Caki2 (cell line): ENCODE results near the gene TMEM201. TPM values are rescaled to one million over a fixed set of nuclear protein-coding genes. Genes with fewer than 3 reads are reported as not detected.

ENCODE experiments used
- DNase-seq: peaks from one replicate; pipeline ENCODE4 v3.0.0-alpha.2; 2015; ENCODE audit warnings: low read depth
- in situ Hi-C: cut with HindIII; loops from 2 replicates; pipeline ENCODE4 v1.10.0; 2016; ENCODE audit warnings: low sequenced_read_pairs, low pct_unique_long_range_greater_than_20kb, mixed read lengths
- total RNA-seq: library from RNA; depleted of rRNA; stranded (reverse); fragments of >200 nt; shearing (Covaris generic); gene quantifications from 2 replicates; pipeline ENCODE4 v1.2.3, GENCODE V29; 2014; ENCODE audit warnings: low replicate concordance

Gene TMEM201
- total RNA-seq, 1 experiment from 2014 or later, result 9.4 TPM

DNA sequence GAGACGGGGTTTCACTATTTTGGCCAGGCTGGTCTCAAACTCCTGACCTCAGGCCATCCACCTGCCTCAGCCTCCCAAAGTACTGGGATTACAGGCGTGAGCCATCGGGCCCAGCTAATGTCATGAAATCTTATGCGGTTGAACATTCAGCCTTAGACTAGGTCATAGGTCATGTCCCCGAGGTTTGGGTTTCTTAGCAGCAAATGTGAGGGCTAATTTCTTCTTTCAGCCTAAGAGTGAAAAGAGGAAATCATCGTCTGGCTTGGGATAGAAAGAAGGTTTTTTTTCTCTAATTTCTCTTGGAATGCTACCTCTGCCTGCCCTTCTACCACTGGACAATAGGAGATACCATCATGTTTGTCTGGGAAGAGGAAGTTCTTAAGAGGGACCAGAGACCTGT is 44.8 kb downstream of the TMEM201 start:
- in situ Hi-C loops, result no loop called here

GRCh38 chr1:9634582-9634981 is 45.9 kb downstream of the TMEM201 start:
- in situ Hi-C loops, result no loop called here

More for the DNA sequence above, 44.8 kb downstream of the TMEM201 start:
- no peak for DNase-seq

DNA sequence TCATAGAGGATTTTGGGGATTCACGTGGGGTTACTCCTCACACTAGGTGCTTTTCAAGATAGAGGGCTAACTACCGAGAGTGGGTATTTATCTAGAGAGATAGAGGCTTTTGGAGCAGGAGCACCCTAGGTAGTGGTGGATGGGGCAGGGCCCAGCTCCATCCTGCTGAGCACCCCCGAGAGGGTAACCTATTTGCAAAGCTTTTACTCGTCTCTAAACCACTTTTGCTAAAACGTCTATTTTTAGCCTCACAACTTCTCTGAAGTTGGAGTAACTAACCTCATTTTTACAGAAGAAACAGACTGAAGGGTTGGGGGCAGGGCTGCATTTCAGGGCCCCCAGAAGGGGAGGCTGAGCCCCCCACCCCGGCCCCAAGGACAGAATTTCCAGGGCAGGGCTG is 50.5 kb downstream of the TMEM201 start:
- DNase-seq, result no peak
- in situ Hi-C loops, result no loop called here

More at GRCh38 chr1:9634582-9634981, 45.9 kb downstream of the TMEM201 start:
- no peak for DNase-seq

GRCh38 chr1:9643351-9644256 is 54.9 kb downstream of the TMEM201 start:
- in situ Hi-C loops, result no loop called here

GRCh38 chr1:9646037-9646436 is 57.3 kb downstream of the TMEM201 start:
- no peak for DNase-seq
- in situ Hi-C loops, result no loop called here

More at GRCh38 chr1:9643351-9644256, 54.9 kb downstream of the TMEM201 start:
- DNase-seq, result no peak

- in situ Hi-C loops, result no loop called here
- DNase-seq, result no peak
Observed at GRCh38 chr1:9648171-9648570, 59.5 kb downstream of the TMEM201 start.

- in situ Hi-C loops, result no loop called here
- no peak for DNase-seq
Observed at GRCh38 chr1:9649769-9650168, 61.1 kb downstream of the TMEM201 start.

GRCh38 chr1:9651220-9651564 is 62.5 kb downstream of the TMEM201 start:
- no peak for DNase-seq
- in situ Hi-C loops, result no loop called here

DNA sequence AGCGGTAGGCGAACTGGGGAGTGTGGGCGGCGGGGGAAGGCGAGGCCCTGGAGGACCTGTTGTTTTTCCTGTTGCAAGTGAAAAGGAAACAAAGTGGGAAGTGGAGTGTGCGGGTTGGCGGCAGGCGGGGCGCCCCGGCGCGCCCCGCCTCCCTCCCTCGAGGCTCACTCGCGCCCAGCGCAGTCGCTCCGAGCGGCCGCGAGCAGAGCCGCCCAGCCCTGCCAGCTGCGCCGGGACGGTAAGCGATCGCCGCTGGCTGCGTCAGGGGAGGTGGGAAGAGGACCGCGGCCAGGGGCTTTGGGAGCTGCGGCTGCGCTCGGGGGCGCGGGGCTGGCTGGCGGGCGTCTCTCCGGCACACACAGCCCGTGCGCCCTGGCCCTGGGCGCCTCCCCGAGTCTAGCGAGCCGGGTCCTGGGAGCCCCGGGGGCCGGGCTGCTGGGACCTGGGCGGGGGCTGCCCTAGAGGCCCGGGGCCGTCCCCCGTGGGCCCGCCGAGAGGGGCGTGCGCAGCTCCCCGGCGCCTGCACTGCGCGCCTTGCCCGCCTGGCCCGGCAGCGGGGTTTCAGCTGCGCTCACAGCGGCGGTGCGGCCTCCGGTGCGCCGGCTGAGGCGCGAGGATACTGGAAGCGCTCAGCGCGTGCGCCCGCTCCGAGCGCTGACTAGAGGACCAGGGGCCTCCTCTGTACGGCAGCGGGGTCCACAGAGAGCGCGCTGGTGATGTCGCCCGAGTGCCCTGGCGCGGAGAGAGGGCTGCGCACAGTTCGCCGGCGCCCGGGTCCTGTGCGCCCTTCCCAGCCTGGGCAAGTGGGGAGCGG is 63.1 kb downstream of the TMEM201 start, which contains the start of gene PIK3CD:
Gene PIK3CD (plus strand): TSS at position 167 of the 814 bp plus-strand sequence. CDS start 58,725 bp downstream, outside the sequence.
- peak; percentile 26 for DNase-seq
- in situ Hi-C loops, result no loop called here

GRCh38 chr1:9652379-9653209 is 63.9 kb downstream of the TMEM201 start:
- no peak for DNase-seq
- in situ Hi-C loops, result no loop called here

GRCh38 chr1:9653210-9653490 is 64.4 kb downstream of the TMEM201 start:
- DNase-seq, result no peak
- in situ Hi-C loops, result no loop called here

DNA sequence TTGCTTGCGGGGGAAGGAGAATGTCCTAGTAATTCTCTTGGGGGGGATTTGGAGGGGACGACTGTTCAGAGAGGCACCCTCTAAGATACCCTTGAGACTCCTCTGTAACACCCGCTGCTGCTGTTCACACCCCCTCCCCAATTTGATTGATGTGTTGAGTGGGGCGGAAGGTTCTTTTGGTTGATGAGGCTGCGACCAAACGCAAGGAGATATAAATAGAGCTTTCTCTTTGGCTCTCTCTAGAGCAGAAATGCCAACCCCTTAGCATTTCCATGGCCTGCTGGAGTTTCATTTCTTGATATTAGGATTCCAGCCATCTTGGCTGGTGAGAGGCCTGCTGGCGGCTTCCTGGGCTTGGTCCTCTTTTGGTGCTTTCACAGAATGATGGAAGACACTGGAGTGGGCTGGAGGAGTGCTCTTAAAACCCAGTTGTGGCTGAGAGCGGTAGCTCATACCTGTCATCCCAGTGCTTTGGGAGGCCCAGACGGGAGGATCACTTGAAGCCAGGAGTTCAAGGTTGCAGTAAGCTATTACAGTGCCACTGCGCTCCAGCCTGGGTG is 64.9 kb downstream of the TMEM201 start:
- in situ Hi-C loops, result no loop called here
- no peak for DNase-seq

- in situ Hi-C loops, result no loop called here
Observed at GRCh38 chr1:9654051-9654833, 65.5 kb downstream of the TMEM201 start.

GRCh38 chr1:9654834-9655723 is 66.4 kb downstream of the TMEM201 start:
- in situ Hi-C loops, result no loop called here
- no peak for DNase-seq

More at GRCh38 chr1:9654051-9654833, 65.5 kb downstream of the TMEM201 start:
- DNase-seq, result no peak

- DNase-seq, result no peak
- in situ Hi-C loops, result no loop called here
Observed at GRCh38 chr1:9655836-9656235, 67.1 kb downstream of the TMEM201 start.

DNA sequence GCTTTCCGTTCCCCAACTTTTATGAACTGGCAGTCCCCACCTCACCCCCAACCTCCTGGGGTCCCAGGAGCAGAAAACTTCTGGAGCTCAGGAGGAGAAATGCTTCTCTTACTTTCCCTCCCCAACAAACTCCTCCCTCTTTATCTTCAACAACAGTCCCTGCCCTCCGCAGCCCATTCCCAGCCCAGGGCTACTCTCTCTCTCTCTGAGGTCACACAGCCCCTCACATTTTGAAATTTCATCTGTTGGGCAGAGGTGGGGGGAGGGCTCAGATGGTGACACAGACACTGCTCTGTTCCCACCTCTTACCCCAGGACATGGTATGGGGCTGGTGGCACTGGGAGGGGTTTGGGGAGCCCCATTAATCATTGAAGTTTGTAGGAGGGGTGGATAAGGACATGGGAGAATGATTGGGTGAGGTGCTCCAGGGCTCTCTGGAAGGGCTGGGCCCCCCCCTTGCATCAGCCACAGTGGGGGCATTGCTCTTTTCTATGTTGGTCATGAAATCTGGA is 68.9 kb downstream of the TMEM201 start:
- in situ Hi-C loops, result no loop called here

More for the DNA sequence above, 68.9 kb downstream of the TMEM201 start:
- DNase-seq, result no peak
